Right atrium auricular region (tissue), 2 donors: Measurements from ENCODE around the gene FAM161A. TPM values are rescaled to one million over a fixed set of nuclear protein-coding genes. Genes with fewer than 3 reads are reported as not detected.
"Not testable (repeated sequence)": the region's sequence is repeated elsewhere in the genome, so short reads cannot be mapped to it uniquely, and the experiment has no call there.

Experiments used
- DNase-seq: peaks from one replicate; pipeline ENCODE4 v3.0.0-alpha.2; 2019; ENCODE audit warnings: low spot score
- H3K27ac ChIP-seq, 2 donors: fragments of 200-600 bp; sonication (generic); 1 replicate in 1 of 2; 2 replicates in 1 of 2; pipeline ENCODE4 v1.5.1; 2016 to 2019
- H3K27me3 ChIP-seq, 2 donors: fragments of 200-600 bp; sonication (generic); one replicate each; pipeline versions ENCODE4 v1.5.1 to v1.6.0; 2017 to 2019
- H3K36me3 ChIP-seq: fragments of 200-600 bp; sonication (generic); one replicate; pipeline ENCODE4 v1.5.1; 2016
- H3K4me1 ChIP-seq, 2 donors: fragments of 200-600 bp; sonication (generic); one replicate each; pipeline versions ENCODE4 v1.5.1 to v1.6.0; 2017 to 2019
- H3K4me3 ChIP-seq, 2 donors: fragments of 200-600 bp; sonication (generic); 1 replicate in 1 of 2; 2 replicates in 1 of 2; pipeline ENCODE4 v1.5.1; 2017 to 2019; ENCODE audit warnings: mild to moderate bottlenecking in 1 of 2, moderate library complexity in 1 of 2
- H3K9me3 ChIP-seq, 2 donors: fragments of 200-600 bp; sonication (generic); one replicate each; pipeline ENCODE4 v1.5.1; 2019
- total RNA-seq, 2 donors: library from RNA; depleted of rRNA; stranded (reverse); fragments of >200 nt; gene quantifications; one replicate each; pipeline ENCODE4 v1.1.0, GENCODE V29; 2016
- TF ChIP-seq, protein P1 (sequence below), 2 donors: fragments of 200-600 bp; sonication (generic); IDR thresholded peaks; one replicate each; pipeline ENCODE4 v1.5.1; 2019; ENCODE audit warnings: antibody characterized with exemption in 2 of 2

Gene FAM161A
- total RNA-seq, 2 donors from 2014 or later: 0.41 to 1.8 TPM

DNA sequence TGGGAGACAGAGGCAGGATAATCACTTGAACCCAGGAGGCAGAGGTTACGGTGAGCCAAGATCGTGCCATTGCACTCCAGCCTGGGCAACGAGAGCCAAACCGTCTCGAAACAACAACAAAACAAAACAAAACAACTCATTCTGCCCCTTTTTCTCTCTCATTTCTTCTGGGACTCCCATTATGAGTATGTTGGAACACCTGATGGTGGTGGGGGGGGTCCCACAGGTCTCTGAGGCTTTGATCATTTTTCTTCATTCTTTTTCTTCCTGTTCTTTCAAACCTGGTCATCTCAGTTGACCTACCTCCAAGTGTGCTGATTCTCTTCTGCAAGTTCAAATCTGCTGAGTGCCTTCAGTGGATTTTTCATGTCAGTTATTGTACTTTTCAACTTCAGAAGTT, 8.2 kb upstream of the FAM161A start:
- H3K9me3 ChIP-seq: no peaks in the 10 kb centered on the region
- no peaks in the 10 kb centered on the region for H3K4me1 ChIP-seq
- no peak overlapping the region for H3K4me3 ChIP-seq
- no peak for DNase-seq
- H3K27me3 ChIP-seq: no peaks in the 10 kb centered on the region
- H3K36me3 ChIP-seq: peaks cover 16% of the 10 kb centered on the region
- no peak overlapping the region for H3K27ac ChIP-seq
- TF ChIP-seq, protein P1, sequence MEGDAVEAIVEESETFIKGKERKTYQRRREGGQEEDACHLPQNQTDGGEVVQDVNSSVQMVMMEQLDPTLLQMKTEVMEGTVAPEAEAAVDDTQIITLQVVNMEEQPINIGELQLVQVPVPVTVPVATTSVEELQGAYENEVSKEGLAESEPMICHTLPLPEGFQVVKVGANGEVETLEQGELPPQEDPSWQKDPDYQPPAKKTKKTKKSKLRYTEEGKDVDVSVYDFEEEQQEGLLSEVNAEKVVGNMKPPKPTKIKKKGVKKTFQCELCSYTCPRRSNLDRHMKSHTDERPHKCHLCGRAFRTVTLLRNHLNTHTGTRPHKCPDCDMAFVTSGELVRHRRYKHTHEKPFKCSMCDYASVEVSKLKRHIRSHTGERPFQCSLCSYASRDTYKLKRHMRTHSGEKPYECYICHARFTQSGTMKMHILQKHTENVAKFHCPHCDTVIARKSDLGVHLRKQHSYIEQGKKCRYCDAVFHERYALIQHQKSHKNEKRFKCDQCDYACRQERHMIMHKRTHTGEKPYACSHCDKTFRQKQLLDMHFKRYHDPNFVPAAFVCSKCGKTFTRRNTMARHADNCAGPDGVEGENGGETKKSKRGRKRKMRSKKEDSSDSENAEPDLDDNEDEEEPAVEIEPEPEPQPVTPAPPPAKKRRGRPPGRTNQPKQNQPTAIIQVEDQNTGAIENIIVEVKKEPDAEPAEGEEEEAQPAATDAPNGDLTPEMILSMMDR (IDR thresholded peaks at IDR 0.05): no peak

DNA sequence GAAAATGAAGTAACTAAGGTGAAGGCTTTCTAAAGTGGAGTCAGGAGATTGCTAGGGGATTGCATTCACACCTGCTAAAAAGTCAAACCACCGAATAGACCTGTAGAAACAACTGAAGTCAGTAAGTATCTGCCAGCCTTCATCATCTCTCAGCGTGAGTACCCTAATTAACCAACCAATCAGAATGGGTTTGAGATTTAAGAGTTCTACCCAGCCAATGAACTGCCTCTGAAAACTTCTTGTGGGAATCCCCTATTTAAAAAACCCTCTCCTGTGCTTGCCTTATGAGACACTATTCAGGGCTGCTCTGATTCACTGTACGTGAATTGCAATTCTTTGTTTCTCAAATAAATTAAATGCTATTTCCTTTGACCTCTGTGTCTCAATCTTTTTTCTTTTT, 3.4 kb upstream of the FAM161A start:
- no peak for DNase-seq
- Histone ChIP-seq H3K27ac (no peak overlapping the region), H3K36me3 (no peaks in the 10 kb centered on the region), H3K4me3 (no peak overlapping the region), H3K4me1 (peaks cover 0 to 7% of the 10 kb centered on the region in 2 donors), H3K9me3 (no peaks in the 10 kb centered on the region), H3K27me3 (no peaks in the 10 kb centered on the region)
- TF ChIP-seq, protein P1 (IDR thresholded peaks at IDR 0.05): no peak

DNA sequence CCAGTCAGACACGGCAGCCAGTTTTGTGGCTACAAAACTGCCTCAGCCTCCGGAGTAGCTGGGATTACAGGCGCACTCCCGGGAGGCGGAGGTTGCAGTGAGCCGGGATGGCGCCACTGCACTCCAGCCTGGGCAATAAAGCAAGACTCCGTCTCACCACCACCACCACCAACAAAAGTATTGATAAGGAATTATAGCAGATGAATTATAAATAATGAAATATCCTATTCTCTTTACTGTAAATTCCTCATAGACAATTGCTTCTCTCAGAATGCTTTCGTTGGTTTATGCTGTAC, 1.4 kb upstream of the FAM161A start:
- Histone ChIP-seq H3K36me3 (no peaks in the 10 kb centered on the region), H3K27me3 (no peaks in the 10 kb centered on the region), H3K4me3 (peak overlapping the region; percentile 74 to 85), H3K27ac (peak overlapping the region; percentile 85 to 95), H3K9me3 (no peaks in the 10 kb centered on the region), H3K4me1 (peaks cover 0 to 7% of the 10 kb centered on the region in 2 donors)
- no peak for DNase-seq
- TF ChIP-seq, protein P1 (IDR thresholded peaks at IDR 0.05): no peak

DNA sequence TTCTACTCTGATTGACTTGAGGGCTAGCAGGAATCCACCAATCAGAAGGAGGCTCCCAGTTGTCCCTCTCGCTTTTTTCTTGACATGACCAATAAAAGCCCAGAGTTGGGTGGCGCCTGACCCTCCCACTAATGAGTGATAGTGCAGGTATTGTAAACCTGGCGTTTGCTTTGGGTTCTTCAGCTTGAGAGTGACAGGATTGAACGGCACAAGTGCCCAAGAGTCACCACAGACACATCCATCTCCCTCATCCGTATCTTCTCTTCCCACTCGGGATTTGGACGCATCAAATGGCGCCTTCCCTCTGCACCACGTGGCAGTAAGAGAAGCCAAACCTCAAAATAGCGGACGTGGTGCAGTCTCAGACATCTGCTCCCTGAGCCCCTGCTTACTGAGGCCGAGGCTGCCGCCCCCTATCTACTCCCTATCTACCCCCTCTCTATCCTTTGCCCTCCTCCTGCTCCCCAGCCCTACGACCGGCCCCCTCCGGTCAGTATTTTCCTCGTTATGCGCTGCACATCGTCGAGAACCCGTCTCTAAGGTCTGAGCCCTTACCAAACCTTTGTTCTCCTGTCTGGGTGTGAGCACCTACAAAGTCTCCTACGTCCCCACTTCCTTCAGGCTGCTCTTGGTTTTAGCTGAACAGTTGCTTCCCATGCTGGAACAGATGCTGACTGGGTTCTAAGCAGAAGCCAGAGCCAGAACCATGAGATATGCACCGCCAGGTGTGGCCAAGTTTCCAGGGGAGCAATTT, 881 bp upstream of the FAM161A start:
- H3K27ac ChIP-seq: peak overlapping the region; percentile 85 to 95
- H3K9me3 ChIP-seq: no peaks in the 10 kb centered on the region
- H3K4me3 ChIP-seq: peak overlapping the region; percentile 74 to 85
- peak; percentile 96 for DNase-seq
- TF ChIP-seq, protein P1 (IDR thresholded peaks at IDR 0.05): peak in 1 of 2 donors; percentile 28
- peaks cover 0 to 7% of the 10 kb centered on the region in 2 donors for H3K4me1 ChIP-seq
- H3K27me3 ChIP-seq: no peaks in the 10 kb centered on the region
- H3K36me3 ChIP-seq: no peaks in the 10 kb centered on the region

DNA sequence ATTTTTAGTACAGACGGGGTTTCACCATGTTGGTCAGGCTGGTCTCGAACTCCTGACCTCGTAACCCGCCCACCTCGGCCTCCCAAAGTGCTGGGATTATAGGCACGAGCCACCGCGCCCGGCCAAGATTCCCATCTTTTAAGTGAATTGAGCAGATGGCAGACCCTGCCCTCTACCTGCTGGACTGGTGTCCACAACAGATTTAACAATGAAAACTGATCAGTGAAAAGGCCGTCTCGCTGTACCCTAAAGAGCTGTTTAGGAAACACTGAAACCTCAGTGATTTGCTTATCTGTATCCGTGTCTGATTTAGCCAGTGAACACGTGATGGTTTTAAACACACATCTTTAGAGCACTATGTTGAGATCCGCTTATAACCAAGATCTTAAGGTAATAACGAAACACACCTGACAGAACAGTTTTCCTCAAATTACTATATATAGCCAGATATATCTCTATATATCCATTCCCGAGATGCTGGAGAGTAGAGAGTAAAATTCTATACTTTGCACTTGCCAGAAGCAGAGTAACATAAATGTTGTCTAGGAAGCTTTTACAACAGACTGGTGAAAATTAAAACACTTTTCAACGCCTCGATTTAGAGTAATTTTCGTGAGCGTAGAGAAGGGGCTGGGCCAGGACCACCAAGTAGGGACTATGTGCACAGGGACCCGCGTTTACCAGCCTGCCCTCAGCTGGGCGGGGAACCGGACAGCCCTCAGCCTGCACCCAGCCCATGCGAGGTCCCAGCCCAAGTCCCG, 594 bp downstream of the FAM161A start:
- TF ChIP-seq, protein P1 (IDR thresholded peaks at IDR 0.05): no peak
- DNase-seq: no peak
- H3K36me3 ChIP-seq: no peaks in the 10 kb centered on the region
- H3K4me1 ChIP-seq: peaks cover 0 to 7% of the 10 kb centered on the region in 2 donors
- no peaks in the 10 kb centered on the region for H3K27me3 ChIP-seq
- H3K4me3 ChIP-seq: peak overlapping the region; percentile 74 to 85
- H3K9me3 ChIP-seq: no peaks in the 10 kb centered on the region
- H3K27ac ChIP-seq: peak overlapping the region; percentile 85 to 95

DNA sequence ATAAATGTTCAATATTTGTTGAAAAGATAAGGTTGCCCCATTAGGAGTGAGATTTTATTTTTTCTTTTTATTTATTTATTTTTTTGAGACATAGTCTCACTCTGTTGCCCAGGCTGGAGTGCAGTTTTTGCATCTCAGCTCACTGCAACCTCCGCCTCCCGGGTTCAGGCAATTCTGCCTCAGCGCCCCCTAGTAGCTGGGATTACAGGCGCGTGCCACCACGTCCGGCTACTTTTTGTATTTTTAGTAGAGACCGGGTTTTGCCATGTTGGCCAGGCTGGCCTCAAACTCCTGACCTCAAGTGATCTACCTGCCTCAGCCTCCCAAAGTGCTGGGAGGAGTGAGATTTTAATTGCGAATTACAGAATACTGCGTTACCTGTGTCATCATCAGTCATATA, 2.6 kb downstream of the FAM161A start:
- H3K4me3 ChIP-seq, DNase-seq, H3K27me3 ChIP-seq, H3K4me1 ChIP-seq, H3K9me3 ChIP-seq, H3K36me3 ChIP-seq, H3K27ac ChIP-seq: not testable (repeated sequence)
